ENCODE measurements around the gene TCP11. TPM values are rescaled to one million over a fixed set of nuclear protein-coding genes. Genes with fewer than 3 reads are reported as not detected.

Gene TCP11
- total and polyA plus RNA-seq, 2 of the 13 experiments (the other 11 are each of a cell fraction or from before 2014, with no cell fraction given): 0.04 TPM; not detected in 1

GRCh38 chr6:35087361-35088280 is 53.5 kb downstream of the TCP11 start:
- Histone ChIP-seq H3K9ac (ENCODE audit: insufficient read depth, low read depth, low read length) (no peak overlapping the region), H3K79me2 (ENCODE audit: insufficient read depth, low read length) (no peaks in the 10 kb centered on the region), H3K4me1 (ENCODE audit: insufficient read depth, low read length) (no peaks in the 10 kb centered on the region), H3K27me3 (ENCODE audit: control insufficient read depth in 1 of 2, insufficient read depth in 2 of 2, low read length in 2 of 2) (no peaks in the 10 kb centered on the region), H4K20me1 (ENCODE audit: insufficient read depth, low read length) (no peaks in the 10 kb centered on the region), H2AFZ (ENCODE audit: low read length) (no peak overlapping the region), H3K36me3 (replicated peaks in 1 of 2; ENCODE audit: control insufficient read depth in 1 of 2, insufficient read depth in 2 of 2, low read length in 2 of 2) (peaks cover 14 to 30% of the 10 kb centered on the region in 2 experiments; a peak in 4 of 5 replicates), H3K4me2 (ENCODE audit: low read depth, low read length) (no peak overlapping the region), H3K27ac (ENCODE audit: extremely low read length, insufficient read depth, low read length) (no peak overlapping the region), H3K9me3 (ENCODE audit: low read length) (no peaks in the 10 kb centered on the region), H3K4me3 (replicated peaks in 1 of 3; ENCODE audit: insufficient read depth in 1 of 3, low read depth in 2 of 3, low read length in 3 of 3) (no peak overlapping the region)
- POLR2A ChIA-PET: no interaction called here
- in situ Hi-C loops (cut with HindIII; ENCODE audit: extremely low pct_ligation_motif_present, low pct_unique_long_range_greater_than_20kb): no loop called here
- BruUV-seq (replicated peaks): no TSS peak
- no peak for DNase-seq (ENCODE audit: low spot score)
- WGBS (ENCODE audit: low lambda C conversion rate): 93% methylated on average over 19 of the region's 22 CpGs
- intact Hi-C loops (cut with micrococcal nuclease; ENCODE audit: unreplicated experiment): no loop called here
- no peak; the same call in 2 of the 3 replicates for ATAC-seq
- no peak for FAIRE-seq
- CTCF ChIA-PET (ENCODE audit: low intra/inter-chr PET ratio, low total read pairs): no interaction called here
- TF ChIP-seq IRF2 (CRISPR knock-in tag; IDR thresholded peaks at IDR 0.05): no peak
- TF ChIP-seq SNAPC2 (CRISPR knock-in tag; IDR thresholded peaks at IDR 0.05): no peak
- no peak for TF ChIP-seq TERF1 (CRISPR knock-in tag; IDR thresholded peaks at IDR 0.05)
- TF ChIP-seq CEBPZ (IDR thresholded peaks at IDR 0.05; ENCODE audit: low read length): no peak
- TF ChIP-seq SRY (CRISPR knock-in tag; IDR thresholded peaks at IDR 0.05): no peak
- no peak for TF ChIP-seq MBNL3 (CRISPR knock-in tag; conservative IDR thresholded peaks at IDR 0.05)
- TF ChIP-seq NFKB2 (CRISPR knock-in tag; IDR thresholded peaks at IDR 0.05; ENCODE audit: borderline replicate concordance): no peak
- TF ChIP-seq ZNF770 (CRISPR knock-in tag; IDR thresholded peaks at IDR 0.05): no peak
- TF ChIP-seq CBFB (CRISPR knock-in tag; IDR thresholded peaks at IDR 0.05): no peak
- no peak for TF ChIP-seq HINFP (CRISPR knock-in tag; IDR thresholded peaks at IDR 0.05; ENCODE audit: low read depth)
- no peak for TF ChIP-seq ZUFSP (CRISPR knock-in tag; IDR thresholded peaks at IDR 0.05; ENCODE audit: borderline replicate concordance)
- no peak for TF ChIP-seq ZNF746 (CRISPR knock-in tag; IDR thresholded peaks at IDR 0.05)

Measured in HepG2 (cell line).